ENCODE measurements around the gene PRM2. TPM values are rescaled to one million over a fixed set of nuclear protein-coding genes. Genes with fewer than 3 reads are reported as not detected.

The PRM2 gene
- total RNA-seq, 2 donors from 2014 or later: not detected

DNA sequence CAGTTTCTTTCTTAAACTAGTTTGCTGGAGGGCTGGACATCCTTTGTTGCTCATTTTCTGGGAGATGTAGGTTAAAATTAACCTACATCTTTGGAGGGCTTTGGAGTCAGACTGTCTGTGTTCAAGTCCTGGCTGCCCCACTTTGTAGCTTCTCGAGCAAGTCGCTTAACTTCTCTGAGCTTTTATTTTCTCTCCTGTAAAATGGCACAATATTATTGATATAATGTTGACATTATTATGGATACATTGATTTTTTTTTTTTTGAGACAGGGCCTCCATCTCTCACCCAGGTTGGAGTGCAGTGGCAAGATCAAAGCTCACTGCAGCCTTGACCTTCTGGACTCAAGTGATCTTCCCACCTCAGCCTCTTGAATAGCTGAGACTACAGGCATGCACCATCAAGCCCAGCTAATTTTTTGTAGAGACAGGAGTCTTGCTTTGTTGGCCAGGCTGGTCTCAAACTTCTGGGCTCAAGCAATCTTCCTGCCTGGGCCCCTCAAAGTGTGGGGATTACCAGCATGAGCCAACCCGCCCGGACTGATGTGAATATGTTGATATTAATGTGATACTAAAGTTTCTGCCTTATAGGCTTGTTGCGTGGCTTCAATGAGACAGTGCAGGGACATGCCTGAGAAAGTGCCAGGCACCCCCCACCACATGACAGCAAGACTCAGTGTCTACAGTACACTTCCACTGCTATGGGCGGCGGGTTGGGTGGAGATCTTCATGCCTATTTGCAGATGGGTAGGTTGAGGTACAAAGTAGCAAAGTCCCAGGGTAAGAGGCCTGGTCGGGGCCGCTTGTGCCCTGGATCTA, 37.4 kb upstream of the PRM2 start:
- Histone ChIP-seq H3K4me1 (ENCODE audit: control insufficient read depth, insufficient read depth, low read length) (no peaks in the 10 kb centered on the region), H3K9ac (ENCODE audit: extremely low read depth, low read length, poor library complexity, severe bottlenecking) (no peak overlapping the region), H3K27ac (ENCODE audit: low read depth, low read length) (no peak overlapping the region), H3K36me3 (ENCODE audit: control insufficient read depth, insufficient read depth, low read length) (no peaks in the 10 kb centered on the region), H3K27me3 (ENCODE audit: control insufficient read depth, insufficient read depth, low read length, poor library complexity, severe bottlenecking) (no peaks in the 10 kb centered on the region), H3K9me3 (ENCODE audit: control insufficient read depth, low read length) (no peaks in the 10 kb centered on the region), H3K4me3 (ENCODE audit: low read length) (no peak overlapping the region)
- Mint-ChIP-seq H3K27ac (peak overlapping the region; percentile 72), H3K9me3 (no peaks in the 10 kb centered on the region), H3K4me1 (peaks cover 21% of the 10 kb centered on the region), H3K4me3 (no peak overlapping the region), H3K36me3 (ENCODE audit: low read depth) (no peaks in the 10 kb centered on the region), H3K27me3 (ENCODE audit: insufficient read depth) (peaks cover 10% of the 10 kb centered on the region)
- TF ChIP-seq, protein P1, sequence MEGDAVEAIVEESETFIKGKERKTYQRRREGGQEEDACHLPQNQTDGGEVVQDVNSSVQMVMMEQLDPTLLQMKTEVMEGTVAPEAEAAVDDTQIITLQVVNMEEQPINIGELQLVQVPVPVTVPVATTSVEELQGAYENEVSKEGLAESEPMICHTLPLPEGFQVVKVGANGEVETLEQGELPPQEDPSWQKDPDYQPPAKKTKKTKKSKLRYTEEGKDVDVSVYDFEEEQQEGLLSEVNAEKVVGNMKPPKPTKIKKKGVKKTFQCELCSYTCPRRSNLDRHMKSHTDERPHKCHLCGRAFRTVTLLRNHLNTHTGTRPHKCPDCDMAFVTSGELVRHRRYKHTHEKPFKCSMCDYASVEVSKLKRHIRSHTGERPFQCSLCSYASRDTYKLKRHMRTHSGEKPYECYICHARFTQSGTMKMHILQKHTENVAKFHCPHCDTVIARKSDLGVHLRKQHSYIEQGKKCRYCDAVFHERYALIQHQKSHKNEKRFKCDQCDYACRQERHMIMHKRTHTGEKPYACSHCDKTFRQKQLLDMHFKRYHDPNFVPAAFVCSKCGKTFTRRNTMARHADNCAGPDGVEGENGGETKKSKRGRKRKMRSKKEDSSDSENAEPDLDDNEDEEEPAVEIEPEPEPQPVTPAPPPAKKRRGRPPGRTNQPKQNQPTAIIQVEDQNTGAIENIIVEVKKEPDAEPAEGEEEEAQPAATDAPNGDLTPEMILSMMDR (conservative IDR thresholded peaks at IDR 0.05): no peak
- no peak for DNase-seq
- WGBS, 2 experiments (ENCODE audit: insufficient coverage in 1 of 2, insufficient read length in 1 of 2): 91 to 98% methylated on average over 5 to 9 of the region's 9 CpGs

DNA sequence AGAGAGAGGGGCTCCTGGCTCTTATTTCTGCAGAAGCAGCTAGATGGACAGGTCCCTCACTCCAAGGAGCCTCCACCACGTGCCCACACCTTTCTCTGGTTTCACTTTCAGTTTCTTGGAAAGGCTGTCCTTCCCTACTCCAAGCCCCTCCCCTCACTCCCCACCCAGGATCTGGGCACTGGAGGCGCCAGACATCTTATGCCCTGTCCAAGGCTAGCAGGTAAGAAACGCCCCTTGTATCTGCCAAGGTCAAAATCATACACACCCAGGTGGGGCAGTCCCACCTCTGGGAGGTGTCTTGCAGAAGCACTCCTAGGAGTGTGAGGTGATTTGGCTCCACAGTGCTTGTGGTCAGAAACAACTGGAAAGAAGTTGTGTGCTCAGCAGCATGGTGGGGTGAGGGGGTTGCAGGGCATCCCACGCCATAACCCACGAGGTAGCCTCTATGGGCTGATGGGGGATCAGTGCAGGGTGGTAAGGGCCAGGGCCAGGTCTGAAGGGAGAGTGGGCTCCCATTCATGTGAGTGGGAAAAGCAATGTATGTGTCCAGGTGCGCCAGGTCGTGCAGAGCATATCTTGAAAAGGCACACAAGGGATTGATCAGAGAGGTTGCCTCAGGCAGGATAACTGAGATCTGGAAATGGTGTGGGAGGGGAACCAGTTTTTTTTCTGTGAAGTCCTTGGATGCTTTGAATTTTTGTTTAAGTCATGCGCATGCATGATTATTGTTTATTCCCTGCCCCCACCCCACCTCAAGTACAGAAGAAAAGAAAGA, 36.6 kb upstream of the PRM2 start:
- Histone ChIP-seq H3K27me3 (ENCODE audit: control insufficient read depth, insufficient read depth, low read length, poor library complexity, severe bottlenecking) (no peaks in the 10 kb centered on the region), H3K36me3 (ENCODE audit: control insufficient read depth, insufficient read depth, low read length) (no peaks in the 10 kb centered on the region), H3K9me3 (ENCODE audit: control insufficient read depth, low read length) (no peaks in the 10 kb centered on the region), H3K4me3 (ENCODE audit: low read length) (no peak overlapping the region), H3K9ac (ENCODE audit: extremely low read depth, low read length, poor library complexity, severe bottlenecking) (no peak overlapping the region), H3K4me1 (ENCODE audit: control insufficient read depth, insufficient read depth, low read length) (no peaks in the 10 kb centered on the region), H3K27ac (ENCODE audit: low read depth, low read length) (peak overlapping the region; percentile 32)
- peaks cover 10% of the 10 kb centered on the region for H3K27me3 Mint-ChIP-seq (ENCODE audit: insufficient read depth)
- peak; percentile 83 for DNase-seq
- H3K4me1 Mint-ChIP-seq: peaks cover 21% of the 10 kb centered on the region
- TF ChIP-seq, protein P1 (conservative IDR thresholded peaks at IDR 0.05): no peak
- WGBS, 2 experiments (ENCODE audit: insufficient coverage in 1 of 2, insufficient read length in 1 of 2): 58 to 75% methylated on average over 7 to 8 of the region's 8 CpGs
- H3K4me3 Mint-ChIP-seq: no peak overlapping the region
- H3K27ac Mint-ChIP-seq: peak overlapping the region; percentile 73
- no peaks in the 10 kb centered on the region for H3K36me3 Mint-ChIP-seq (ENCODE audit: low read depth)
- no peaks in the 10 kb centered on the region for H3K9me3 Mint-ChIP-seq

DNA sequence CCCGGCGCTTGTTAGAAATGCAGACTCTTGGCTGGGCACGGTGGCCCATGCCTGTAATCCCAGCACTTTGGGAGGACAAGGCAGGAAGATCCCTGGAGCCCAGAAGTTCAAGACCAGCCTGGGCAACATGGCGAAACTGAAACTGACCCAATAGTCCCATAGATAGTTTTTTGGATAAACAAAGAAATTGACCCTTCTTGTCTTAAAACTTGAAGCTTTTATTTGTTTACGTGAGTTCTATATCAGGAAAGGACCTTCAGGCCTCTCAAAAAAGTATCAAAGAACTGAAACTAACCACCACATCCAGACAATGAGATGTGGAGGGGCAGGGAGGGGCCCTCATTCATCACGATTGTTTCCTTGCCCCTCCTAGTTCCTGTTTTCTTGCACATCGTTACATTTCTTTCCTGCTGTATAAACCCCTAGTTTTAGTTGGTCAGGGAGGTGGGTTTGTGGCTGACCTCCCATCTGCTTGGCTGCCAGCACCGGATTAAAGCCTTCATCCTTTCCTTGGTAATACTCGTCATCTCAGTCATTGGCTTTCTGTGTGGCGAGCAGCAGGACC, 34.8 kb upstream of the PRM2 start:
- H3K4me3 ChIP-seq (ENCODE audit: low read length): no peak overlapping the region
- H3K9ac ChIP-seq (ENCODE audit: extremely low read depth, low read length, poor library complexity, severe bottlenecking): no peak overlapping the region
- Mint-ChIP-seq H3K9me3 (no peaks in the 10 kb centered on the region), H3K4me3 (no peak overlapping the region), H3K36me3 (ENCODE audit: low read depth) (no peaks in the 10 kb centered on the region), H3K27ac (no peak overlapping the region), H3K4me1 (peaks cover 14% of the 10 kb centered on the region), H3K27me3 (ENCODE audit: insufficient read depth) (peaks cover under 1% of the 10 kb centered on the region)
- H3K4me1 ChIP-seq (ENCODE audit: control insufficient read depth, insufficient read depth, low read length): no peaks in the 10 kb centered on the region
- TF ChIP-seq, protein P1 (conservative IDR thresholded peaks at IDR 0.05): no peak
- DNase-seq: no peak
- H3K9me3 ChIP-seq (ENCODE audit: control insufficient read depth, low read length): no peaks in the 10 kb centered on the region
- H3K27me3 ChIP-seq (ENCODE audit: control insufficient read depth, insufficient read depth, low read length, poor library complexity, severe bottlenecking): no peaks in the 10 kb centered on the region
- H3K27ac ChIP-seq (ENCODE audit: low read depth, low read length): no peak overlapping the region
- WGBS, 2 experiments (ENCODE audit: insufficient coverage in 1 of 2, insufficient read length in 1 of 2): 90 to 92% methylated on average over 5 to 10 of the region's 10 CpGs
- no peaks in the 10 kb centered on the region for H3K36me3 ChIP-seq (ENCODE audit: control insufficient read depth, insufficient read depth, low read length)

Measured in endodermal cell (in vitro differentiated cells).